ENCODE data around the gene PPP2R1B. TPM values are rescaled to one million over a fixed set of nuclear protein-coding genes. Genes with fewer than 3 reads are reported as not detected.
"Not testable (repeated sequence)": the region's sequence is repeated elsewhere in the genome, so short reads cannot be mapped to it uniquely, and the experiment has no call there.

Gene PPP2R1B
- total and polyA plus RNA-seq, 2 donors (not counting 1 experiment from before 2014, with no cell fraction given), result 8.2 to 37.0 TPM

GRCh38 chr11:111774955-111775710 lies 8.9 kb upstream of the PPP2R1B start:
- ChIA-PET POLR2A (no interaction called here), CTCF (interaction anchor here (1.7 to 6.3 kb wide), 5 partner anchors 9 to 187 kb away, joined by 3 to 151 read pairs (median 49); partner anchors contain the start of gene PPP2R1B)
- TF ChIP-seq CTCF (IDR thresholded peaks at IDR 0.05) (no peak), EZH2 (IDR thresholded peaks at IDR 0.05; ENCODE audit: borderline replicate concordance, insufficient read depth, low read depth, low read length, poor library complexity, severe bottlenecking) (no peak)
- Histone ChIP-seq H2AFZ (ENCODE audit: insufficient read depth, low read depth, low read length, poor library complexity, severe bottlenecking) (no peak overlapping the region), H3K27me3 (replicated peaks in 1 of 4; ENCODE audit: control extremely low read depth in 1 of 4, control insufficient read depth in 3 of 4, insufficient read depth in 4 of 4, low read length in 3 of 4) (no peaks in the 10 kb centered on the region), H3K4me2 (replicated peaks; ENCODE audit: low read depth, low read length, poor library complexity, severe bottlenecking) (no peak overlapping the region), H3K36me3 (replicated peaks in 1 of 2; ENCODE audit: control extremely low read depth in 1 of 2, control insufficient read depth in 1 of 2, extremely low read depth in 1 of 2, insufficient read depth in 2 of 2, low read length in 1 of 2) (no peaks in the 10 kb centered on the region), H3K79me2 (ENCODE audit: control insufficient read depth, insufficient read depth, low read length) (no peaks in the 10 kb centered on the region), H3K4me1 (ENCODE audit: control insufficient read depth in 2 of 2, insufficient read depth in 2 of 2, low read length in 2 of 2) (peaks cover 17 to 21% of the 10 kb centered on the region in 2 donors), H3K9me3 (ENCODE audit: control extremely low read depth in 1 of 3, control insufficient read depth in 2 of 3, insufficient read depth in 1 of 3, low read length in 2 of 3) (no peaks in the 10 kb centered on the region), H4K20me1 (ENCODE audit: control insufficient read depth, insufficient read depth, low read length, poor library complexity, severe bottlenecking) (no peaks in the 10 kb centered on the region), H3K27ac (ENCODE audit: low read length in 2 of 2) (no peak overlapping the region), H3K9ac (ENCODE audit: low read length) (no peak overlapping the region), H3K4me3 (ENCODE audit: control extremely low read depth in 1 of 5, extremely low read depth in 1 of 5, insufficient read depth in 1 of 5, low read depth in 2 of 5, low read length in 4 of 5) (no peak overlapping the region)
- ATAC-seq (ENCODE audit: low read depth), result no peak
- Mint-ChIP-seq H3K9me3 (ENCODE audit: insufficient read depth) (no peaks in the 10 kb centered on the region), H3K4me3 (no peak overlapping the region), H3K27ac (no peak overlapping the region), H3K27me3 (no peaks in the 10 kb centered on the region), H3K4me1 (peaks cover 23% of the 10 kb centered on the region)
- WGBS (ENCODE audit: insufficient coverage), result 100% methylated on average over 2 of the region's 6 CpGs
- intact Hi-C loops (cut with micrococcal nuclease), result no loop called here
- no peak for DNase-seq

- Histone ChIP-seq H3K9me3 (ENCODE audit: control extremely low read depth in 1 of 3, control insufficient read depth in 2 of 3, insufficient read depth in 1 of 3, low read length in 2 of 3) (no peaks in the 10 kb centered on the region), H3K4me1 (ENCODE audit: control insufficient read depth in 2 of 2, insufficient read depth in 2 of 2, low read length in 2 of 2) (peaks cover 17 to 21% of the 10 kb centered on the region in 2 donors), H3K4me3 (ENCODE audit: control extremely low read depth in 1 of 5, extremely low read depth in 1 of 5, insufficient read depth in 1 of 5, low read depth in 2 of 5, low read length in 4 of 5) (no peak overlapping the region), H3K4me2 (replicated peaks; ENCODE audit: low read depth, low read length, poor library complexity, severe bottlenecking) (no peak overlapping the region), H3K36me3 (replicated peaks in 1 of 2; ENCODE audit: control extremely low read depth in 1 of 2, control insufficient read depth in 1 of 2, extremely low read depth in 1 of 2, insufficient read depth in 2 of 2, low read length in 1 of 2) (no peaks in the 10 kb centered on the region), H3K79me2 (ENCODE audit: control insufficient read depth, insufficient read depth, low read length) (no peaks in the 10 kb centered on the region), H3K9ac (ENCODE audit: low read length) (no peak overlapping the region), H4K20me1 (ENCODE audit: control insufficient read depth, insufficient read depth, low read length, poor library complexity, severe bottlenecking) (no peaks in the 10 kb centered on the region), H3K27me3 (replicated peaks in 1 of 4; ENCODE audit: control extremely low read depth in 1 of 4, control insufficient read depth in 3 of 4, insufficient read depth in 4 of 4, low read length in 3 of 4) (no peaks in the 10 kb centered on the region), H3K27ac (ENCODE audit: low read length in 2 of 2) (no peak overlapping the region), H2AFZ (ENCODE audit: insufficient read depth, low read depth, low read length, poor library complexity, severe bottlenecking) (no peak overlapping the region)
- Mint-ChIP-seq H3K4me3 (no peak overlapping the region), H3K9me3 (ENCODE audit: insufficient read depth) (no peaks in the 10 kb centered on the region), H3K27ac (no peak overlapping the region), H3K27me3 (no peaks in the 10 kb centered on the region), H3K4me1 (peaks cover 23% of the 10 kb centered on the region)
- ATAC-seq (ENCODE audit: low read depth) (no peak), DNase-seq (no peak)
- CTCF ChIA-PET, result interaction anchor here (1.3 kb wide), 1 partner anchor 170 kb away, joined by 4 read pairs; the partner anchor contains the start of gene SIK2
- POLR2A ChIA-PET, result no interaction called here
- WGBS (ENCODE audit: insufficient coverage), result no CpG with 5 or more reads among the region's 2 CpGs
- TF ChIP-seq EZH2 (IDR thresholded peaks at IDR 0.05; ENCODE audit: borderline replicate concordance, insufficient read depth, low read depth, low read length, poor library complexity, severe bottlenecking) (no peak), CTCF (IDR thresholded peaks at IDR 0.05) (no peak)
- intact Hi-C loops (cut with micrococcal nuclease), result no loop called here
These were observed 6.3 kb upstream of the PPP2R1B start for GRCh38 chr11:111772535-111772934.

- H3K4me1 ChIP-seq (ENCODE audit: control insufficient read depth in 2 of 2, insufficient read depth in 2 of 2, low read length in 2 of 2), result peaks cover 13 to 18% of the 10 kb centered on the region in 2 donors
- H3K27me3 ChIP-seq (replicated peaks in 1 of 4; ENCODE audit: control extremely low read depth in 1 of 4, control insufficient read depth in 3 of 4, insufficient read depth in 4 of 4, low read length in 3 of 4); H3K4me2 ChIP-seq (replicated peaks; ENCODE audit: low read depth, low read length, poor library complexity, severe bottlenecking); ATAC-seq (ENCODE audit: low read depth); intact Hi-C loops (cut with micrococcal nuclease); H2AFZ ChIP-seq (ENCODE audit: insufficient read depth, low read depth, low read length, poor library complexity, severe bottlenecking); H3K27ac ChIP-seq (ENCODE audit: low read length in 2 of 2); H3K4me3 ChIP-seq (ENCODE audit: control extremely low read depth in 1 of 5, extremely low read depth in 1 of 5, insufficient read depth in 1 of 5, low read depth in 2 of 5, low read length in 4 of 5); DNase-seq; POLR2A ChIA-PET; H3K9me3 Mint-ChIP-seq (ENCODE audit: insufficient read depth); H3K4me3 Mint-ChIP-seq; H3K27me3 Mint-ChIP-seq; H3K36me3 ChIP-seq (replicated peaks in 1 of 2; ENCODE audit: control extremely low read depth in 1 of 2, control insufficient read depth in 1 of 2, extremely low read depth in 1 of 2, insufficient read depth in 2 of 2, low read length in 1 of 2); H3K27ac Mint-ChIP-seq; H3K9me3 ChIP-seq (ENCODE audit: control extremely low read depth in 1 of 3, control insufficient read depth in 2 of 3, insufficient read depth in 1 of 3, low read length in 2 of 3); H3K9ac ChIP-seq (ENCODE audit: low read length); H4K20me1 ChIP-seq (ENCODE audit: control insufficient read depth, insufficient read depth, low read length, poor library complexity, severe bottlenecking); H3K79me2 ChIP-seq (ENCODE audit: control insufficient read depth, insufficient read depth, low read length): not testable (repeated sequence)
- CTCF ChIA-PET, result interaction anchor here (0.5 to 0.6 kb wide), 2 partner anchors 100 to 1532 kb away, joined by 3 to 4 read pairs; partner anchors contain the start of gene ALG9
- H3K4me1 Mint-ChIP-seq, result peaks cover 20% of the 10 kb centered on the region
- 100% methylated on average over 4 of the region's 5 CpGs for WGBS (ENCODE audit: insufficient coverage)
These were observed 5.0 kb upstream of the PPP2R1B start for GRCh38 chr11:111771205-111771604.
